SH-SY5Y (cell line): ENCODE results near the gene PDZD2.

Source experiments
- GATA2 ChIP-seq: IDR thresholded peaks from 2 replicates; pipeline ENCODE4 v1.6.1; 2011; ENCODE audit warnings: mild to moderate bottlenecking, low read depth, low read length
- GATA3 ChIP-seq: IDR thresholded peaks from 2 replicates; pipeline ENCODE4 v1.6.1; 2011; ENCODE audit warnings: low read depth, mild to moderate bottlenecking, low read length, moderate library complexity

GRCh38 chr5:31769530-31769929 is 130.6 kb downstream of the PDZD2 start:
- TF ChIP-seq GATA2 = no peak
- no peak for TF ChIP-seq GATA3
